ENCODE data around the gene NCOA3.
A peak's percentile ranks its signal among the peaks of the same experiment; 100 is the strongest.
"Not testable (repeated sequence)": the region's sequence is repeated elsewhere in the genome, so short reads cannot be mapped to it uniquely, and the experiment has no call there.

Gene NCOA3

GRCh38 chr20:47571426-47571825, 69.7 kb downstream of the NCOA3 start:
- DNase-seq, result no peak

- DNase-seq, result no peak
Observed at GRCh38 chr20:47572105-47572729, 70.5 kb downstream of the NCOA3 start.

- DNase-seq, result no peak
Observed at GRCh38 chr20:47573559-47573958, 71.9 kb downstream of the NCOA3 start.

- no peak for DNase-seq
Observed at GRCh38 chr20:47574616-47575364, 73.1 kb downstream of the NCOA3 start.

GRCh38 chr20:47576516-47577033, 74.9 kb downstream of the NCOA3 start:
- DNase-seq, result peak; percentile 45

- no peak for DNase-seq
Observed at GRCh38 chr20:47577314-47577713, 75.6 kb downstream of the NCOA3 start.

GRCh38 chr20:47578543-47578942, 76.9 kb downstream of the NCOA3 start:
- no peak for DNase-seq

GRCh38 chr20:47580686-47581085, 79.0 kb downstream of the NCOA3 start:
- DNase-seq, result not testable (repeated sequence)

- no peak for DNase-seq
Observed at GRCh38 chr20:47581090-47581489, 79.4 kb downstream of the NCOA3 start.

- no peak for DNase-seq
Observed at GRCh38 chr20:47583551-47583950, 81.9 kb downstream of the NCOA3 start.

- DNase-seq, result no peak
Observed at GRCh38 chr20:47585087-47585747, 83.5 kb downstream of the NCOA3 start.

- DNase-seq, result no peak
Observed at GRCh38 chr20:47586649-47587294, 85.1 kb downstream of the NCOA3 start.

- DNase-seq, result no peak
Observed at GRCh38 chr20:47588158-47588557, 86.5 kb downstream of the NCOA3 start.

GRCh38 chr20:47591231-47591630, 89.5 kb downstream of the NCOA3 start:
- no peak for DNase-seq

- no peak for DNase-seq
Observed at GRCh38 chr20:47594157-47594556, 92.5 kb downstream of the NCOA3 start.

GRCh38 chr20:47595138-47595537, 93.5 kb downstream of the NCOA3 start:
- not testable (repeated sequence) for DNase-seq

- DNase-seq, result no peak
Observed at GRCh38 chr20:47596003-47596571, 94.4 kb downstream of the NCOA3 start.

GRCh38 chr20:47597090-47597489, 95.4 kb downstream of the NCOA3 start:
- no peak for DNase-seq

- DNase-seq, result no peak
Observed at GRCh38 chr20:47598911-47599744, 97.4 kb downstream of the NCOA3 start.

GRCh38 chr20:47600967-47601547, 99.4 kb downstream of the NCOA3 start:
- no peak for DNase-seq

- no peak for DNase-seq
Observed at GRCh38 chr20:47603260-47603659, 101.6 kb downstream of the NCOA3 start.
